NCI-H82 treated with DMSO at 0.1 percent for 48 hours (cell line): ENCODE results near the gene MAST4.

Source experiments
- DNase-seq: peaks from one replicate; lab custom pipeline; 2025; ENCODE audit not compliant: unreplicated experiment; lab: John Stamatoyannopoulos, UW

MAST4 gene

GRCh38 chr5:66595756-66596635 is at the start of gene MAST4:
TSS of gene MAST4 (plus strand) at chr5:66596393. CDS start at chr5:66596656, 263 bp downstream.
- DNase-seq, result peak; percentile 11

GRCh38 chr5:66546541-66546940 is 49.7 kb upstream of the MAST4 start:
- no peak for DNase-seq

- no peak for DNase-seq
These were observed 44.9 kb upstream of the MAST4 start for GRCh38 chr5:66551338-66551737.

DNA sequence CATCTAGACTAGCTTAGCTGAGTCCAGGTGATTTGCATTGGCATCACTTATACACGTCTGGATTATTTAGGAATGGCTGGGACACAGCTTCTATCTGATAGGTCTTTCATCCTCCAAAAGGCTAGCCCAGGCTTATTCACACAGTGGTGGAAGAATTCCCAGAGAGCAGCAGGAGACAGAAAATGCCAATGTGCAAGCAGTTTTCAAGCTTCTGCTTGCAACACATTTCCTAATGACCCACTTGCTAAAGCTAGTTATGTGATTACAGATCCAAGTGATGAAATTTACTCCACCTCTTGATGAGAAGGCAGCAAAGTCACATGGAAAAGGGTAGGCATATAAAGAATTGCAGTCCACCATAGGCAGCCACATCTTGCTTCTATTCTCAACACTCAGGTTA is 44.2 kb upstream of the MAST4 start:
- no peak for DNase-seq

DNA sequence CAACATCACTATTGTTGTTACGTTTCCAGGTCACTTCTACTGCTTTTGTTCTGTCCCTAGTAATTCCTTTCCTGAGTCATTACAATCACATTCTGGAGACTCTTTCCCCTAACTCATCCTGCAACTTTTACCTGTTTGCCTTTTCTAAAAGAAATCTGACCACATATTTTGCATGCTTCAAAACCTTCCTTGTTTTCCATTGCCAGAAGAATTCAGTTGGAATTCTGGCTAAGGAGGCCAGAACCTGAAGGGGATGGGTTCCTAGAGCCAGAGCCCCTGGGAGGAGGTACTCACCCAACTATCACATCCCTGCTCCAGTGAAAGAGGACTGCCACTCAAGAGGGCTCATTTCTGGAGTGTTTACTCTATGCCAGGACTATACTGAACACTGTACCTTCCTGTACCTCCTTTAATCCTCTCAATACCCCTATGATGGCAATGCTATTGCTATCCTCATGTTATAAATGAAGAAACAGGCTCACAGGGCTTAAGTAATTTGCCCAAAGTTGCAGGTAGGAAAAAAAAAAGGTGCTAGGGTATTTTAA is 42.8 kb upstream of the MAST4 start:
- DNase-seq, result no peak

DNA sequence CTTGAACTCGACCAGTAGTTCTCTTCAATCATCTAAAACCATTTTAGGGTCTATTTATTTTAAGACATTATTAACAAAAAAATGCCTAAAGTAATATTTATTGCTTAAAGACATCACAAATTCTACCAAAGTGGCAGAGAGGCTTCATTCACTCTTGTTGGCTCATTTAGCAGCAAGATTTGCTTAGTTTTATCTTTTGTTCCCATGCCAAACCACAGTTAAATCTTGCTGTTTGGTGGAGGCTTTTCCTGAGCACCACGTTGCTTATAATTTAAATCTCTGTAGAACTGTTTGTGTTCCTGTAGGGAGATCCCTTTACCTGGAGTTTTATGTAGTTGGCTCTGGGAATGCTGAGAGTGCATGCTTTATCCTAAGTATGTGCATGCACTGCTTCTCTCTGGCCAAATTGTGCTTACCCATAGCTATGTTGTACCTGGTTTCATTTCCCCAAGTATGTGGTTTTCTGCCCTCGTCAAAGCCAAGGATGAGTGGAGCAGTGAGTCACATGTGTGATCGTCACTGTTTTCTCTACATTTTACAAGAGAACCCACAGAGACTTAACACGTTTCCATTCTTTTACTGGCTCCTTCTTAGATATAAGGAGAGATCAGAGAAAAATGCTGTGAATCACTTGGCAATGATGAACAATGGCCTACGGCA is 42.1 kb upstream of the MAST4 start:
- no peak for DNase-seq

GRCh38 chr5:66554884-66555283 is 41.3 kb upstream of the MAST4 start:
- no peak for DNase-seq

- DNase-seq, result no peak
These were observed 37.6 kb upstream of the MAST4 start for GRCh38 chr5:66558560-66558959.

GRCh38 chr5:66560371-66560770 is 35.8 kb upstream of the MAST4 start:
- DNase-seq, result no peak

GRCh38 chr5:66561256-66561990 is 34.8 kb upstream of the MAST4 start:
- no peak for DNase-seq

GRCh38 chr5:66565878-66566277 is 30.3 kb upstream of the MAST4 start:
- DNase-seq, result no peak

- DNase-seq, result no peak
These were observed 28.7 kb upstream of the MAST4 start for GRCh38 chr5:66567474-66567873.

DNA sequence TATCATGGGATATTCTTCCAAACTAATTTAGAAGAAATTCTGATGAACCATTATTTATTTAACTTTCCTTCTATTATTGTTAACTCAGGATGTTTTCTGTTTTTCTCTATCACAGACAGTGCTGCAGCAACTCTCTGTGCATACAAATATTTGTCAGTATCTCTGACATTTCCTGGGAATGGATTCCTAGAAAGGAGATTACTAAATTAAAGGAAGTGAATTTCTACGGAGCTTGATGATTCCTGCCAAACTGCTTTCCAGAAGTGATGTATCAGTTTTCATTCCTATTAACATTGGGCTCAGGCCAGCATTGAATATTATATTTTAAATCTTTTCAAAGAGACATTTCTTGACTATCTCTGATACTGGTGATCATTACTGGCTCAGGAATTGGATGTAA is 26.0 kb upstream of the MAST4 start:
- DNase-seq, result no peak

DNA sequence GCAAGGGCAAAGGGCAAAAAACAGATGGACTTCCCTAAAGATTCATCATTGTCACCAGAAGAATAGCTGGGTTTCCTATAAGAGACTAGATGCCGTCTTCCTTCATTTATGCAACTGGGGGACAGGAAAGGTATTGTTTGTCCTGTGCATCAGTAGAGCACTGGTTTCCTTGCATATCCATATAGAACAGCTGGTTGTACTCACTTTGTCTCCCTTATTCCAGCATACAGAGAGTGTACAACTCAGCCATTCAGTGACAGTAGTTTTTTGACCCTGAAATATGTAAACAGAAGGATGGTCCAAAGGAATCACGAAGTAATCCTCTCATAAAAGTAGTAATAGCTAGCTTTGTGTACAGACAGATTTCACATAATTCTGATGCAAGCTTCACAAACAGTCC is 22.5 kb upstream of the MAST4 start:
- DNase-seq, result no peak

GRCh38 chr5:66582499-66583165 is 13.6 kb upstream of the MAST4 start:
- DNase-seq, result no peak

GRCh38 chr5:66585291-66585690 is 10.9 kb upstream of the MAST4 start:
- no peak for DNase-seq

DNA sequence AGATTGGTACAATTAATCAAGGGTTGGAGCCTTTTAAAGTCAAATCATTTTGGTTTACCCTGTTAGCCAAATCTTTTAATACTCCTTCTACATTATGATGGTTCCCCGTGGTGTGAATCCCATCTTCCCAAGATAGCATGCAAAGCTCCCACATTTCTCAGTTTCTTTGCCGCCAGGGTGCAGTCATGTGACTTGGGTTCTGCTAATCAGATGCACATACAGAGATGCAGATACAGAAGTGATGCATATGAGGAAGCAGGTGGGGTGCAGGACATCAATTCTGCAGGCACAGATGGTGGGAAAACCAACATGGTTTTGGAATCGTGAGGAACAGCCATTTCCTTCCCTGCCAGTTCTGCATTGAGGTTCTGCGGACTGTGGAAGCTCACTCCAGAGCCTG is 8.4 kb upstream of the MAST4 start:
- DNase-seq, result no peak

DNA sequence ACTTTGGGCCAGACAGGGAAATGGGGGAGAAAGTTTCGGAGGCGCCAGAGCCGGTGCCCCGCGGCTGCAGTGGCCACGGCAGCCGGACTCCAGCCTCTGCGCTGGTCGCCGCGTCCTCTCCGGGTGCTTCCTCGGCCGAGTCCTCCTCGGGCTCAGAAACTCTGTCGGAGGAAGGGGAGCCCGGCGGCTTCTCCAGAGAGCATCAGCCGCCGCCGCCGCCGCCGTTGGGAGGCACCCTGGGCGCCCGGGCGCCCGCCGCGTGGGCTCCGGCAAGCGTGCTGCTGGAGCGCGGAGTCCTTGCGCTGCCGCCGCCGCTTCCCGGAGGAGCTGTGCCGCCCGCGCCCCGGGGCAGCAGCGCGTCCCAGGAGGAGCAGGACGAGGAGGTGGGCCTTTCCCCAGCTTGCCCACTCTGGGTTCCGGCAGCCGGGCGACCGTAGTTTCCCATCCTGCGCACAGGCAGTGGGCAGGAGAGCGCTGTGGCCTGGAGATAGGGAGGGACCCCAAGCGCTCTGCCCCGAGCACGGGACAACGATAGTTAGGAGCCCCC is 516 bp downstream of the MAST4 start:
- DNase-seq, result no peak

DNA sequence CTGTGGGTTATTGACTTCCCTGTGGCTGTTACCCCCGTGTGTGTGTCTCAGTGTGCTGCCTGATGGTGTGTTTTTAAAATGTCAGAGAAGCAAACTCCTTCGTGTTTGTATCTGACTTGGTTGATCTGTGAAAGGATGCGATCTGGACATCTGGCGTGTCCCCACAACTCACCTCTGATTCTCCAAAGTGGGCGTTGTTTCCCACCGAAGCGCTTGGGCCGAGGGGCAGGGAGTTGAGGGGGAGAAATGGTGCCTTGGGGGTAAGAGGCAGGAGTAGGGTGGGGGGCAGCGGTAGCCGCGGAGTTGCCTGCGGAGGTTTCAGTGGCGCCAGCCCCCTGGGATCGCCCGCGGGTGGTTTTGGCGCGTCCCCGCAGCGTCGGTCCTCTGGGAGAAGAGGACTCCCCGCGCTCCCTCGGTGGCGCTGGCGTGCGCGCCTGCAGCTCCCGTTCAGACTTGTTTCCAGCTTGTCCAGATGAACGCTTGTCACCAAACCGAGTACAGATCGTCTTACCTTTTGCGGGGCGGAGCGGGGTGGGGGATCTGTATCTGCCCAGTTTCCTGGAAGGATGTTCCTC is 1.1 kb downstream of the MAST4 start:
- DNase-seq, result no peak

- no peak for DNase-seq
These were observed 6.4 kb downstream of the MAST4 start for GRCh38 chr5:66602621-66603020.
